Panc1 (cell line): ENCODE data around the gene TSPAN3.

Source experiments
- POLR2AphosphoS5 ChIP-seq: IDR thresholded peaks from 2 replicates; pipeline ENCODE4 v1.6.1; 2012; ENCODE audit warnings: mild to moderate bottlenecking, low read depth, low read length, moderate library complexity
- TF ChIP-seq, protein P1 (sequence below): fragments of 450-650 bp; IDR thresholded peaks from 2 replicates; pipeline ENCODE4 v1.5.1; 2017; ENCODE audit warnings: mild to moderate bottlenecking

DNA sequence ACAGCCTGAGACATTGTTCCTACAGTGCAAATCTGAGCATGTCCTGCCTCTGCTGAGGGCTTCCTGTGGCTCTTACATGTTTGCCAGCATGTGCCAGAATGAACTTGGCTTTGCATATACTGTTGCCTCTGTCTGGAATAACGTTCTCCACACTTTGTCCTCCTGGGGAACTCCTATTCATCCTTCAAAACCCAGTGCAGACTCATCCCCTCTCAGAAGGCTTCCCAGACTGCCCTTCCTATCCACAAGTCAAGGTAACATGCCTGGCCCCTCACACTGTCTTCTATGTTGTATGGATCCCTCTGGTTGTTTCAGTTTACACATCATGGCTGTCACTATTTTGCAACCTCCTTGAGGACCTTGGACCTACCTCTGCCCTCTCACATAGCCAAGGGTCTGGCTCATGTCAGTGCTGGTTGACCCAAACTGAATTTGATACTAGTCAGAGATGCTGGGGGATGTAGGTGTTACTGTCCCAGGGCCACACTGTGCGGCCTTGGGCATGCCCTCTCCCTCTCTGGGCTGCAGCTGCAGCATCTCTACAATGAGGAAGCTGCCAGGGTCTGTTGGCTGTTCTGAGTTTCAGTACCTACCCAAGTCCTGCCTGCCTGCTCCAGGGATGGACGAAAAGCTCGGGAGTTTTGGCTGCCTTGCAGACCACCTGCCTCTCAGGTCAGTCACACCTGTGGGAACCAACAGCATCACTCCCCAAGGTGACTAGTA, 29.0 kb upstream of the TSPAN3 start:
- TF ChIP-seq, protein P1, sequence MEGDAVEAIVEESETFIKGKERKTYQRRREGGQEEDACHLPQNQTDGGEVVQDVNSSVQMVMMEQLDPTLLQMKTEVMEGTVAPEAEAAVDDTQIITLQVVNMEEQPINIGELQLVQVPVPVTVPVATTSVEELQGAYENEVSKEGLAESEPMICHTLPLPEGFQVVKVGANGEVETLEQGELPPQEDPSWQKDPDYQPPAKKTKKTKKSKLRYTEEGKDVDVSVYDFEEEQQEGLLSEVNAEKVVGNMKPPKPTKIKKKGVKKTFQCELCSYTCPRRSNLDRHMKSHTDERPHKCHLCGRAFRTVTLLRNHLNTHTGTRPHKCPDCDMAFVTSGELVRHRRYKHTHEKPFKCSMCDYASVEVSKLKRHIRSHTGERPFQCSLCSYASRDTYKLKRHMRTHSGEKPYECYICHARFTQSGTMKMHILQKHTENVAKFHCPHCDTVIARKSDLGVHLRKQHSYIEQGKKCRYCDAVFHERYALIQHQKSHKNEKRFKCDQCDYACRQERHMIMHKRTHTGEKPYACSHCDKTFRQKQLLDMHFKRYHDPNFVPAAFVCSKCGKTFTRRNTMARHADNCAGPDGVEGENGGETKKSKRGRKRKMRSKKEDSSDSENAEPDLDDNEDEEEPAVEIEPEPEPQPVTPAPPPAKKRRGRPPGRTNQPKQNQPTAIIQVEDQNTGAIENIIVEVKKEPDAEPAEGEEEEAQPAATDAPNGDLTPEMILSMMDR = no peak
- no peak for TF ChIP-seq POLR2AphosphoS5
